Measurements from ENCODE around the gene ADCY3.

DNA sequence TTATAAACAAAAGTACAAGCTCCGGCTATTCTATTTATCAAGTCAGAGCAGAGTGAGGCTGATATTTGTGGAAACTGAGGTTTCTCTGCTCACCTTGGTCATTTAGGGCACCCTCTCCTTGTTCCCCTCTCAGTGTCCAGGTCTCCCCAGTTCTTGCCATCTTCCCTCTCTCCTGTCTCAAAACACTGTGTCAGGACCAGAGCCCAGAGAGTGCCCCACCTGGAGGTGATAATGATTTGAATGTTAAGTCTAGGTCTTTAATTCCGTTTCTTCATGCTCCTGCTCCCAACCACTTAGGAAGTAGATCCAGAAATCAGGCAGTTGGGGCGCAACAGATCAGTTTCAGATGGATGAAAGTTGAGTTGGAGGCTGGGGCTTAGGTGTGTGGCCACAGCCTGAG is 9.2 kb upstream of the ADCY3 start:
- TF ChIP-seq YY1 (IDR thresholded peaks at IDR 0.05; ENCODE audit: low read depth) (no peak), REST (IDR thresholded peaks at IDR 0.05; ENCODE audit: low read depth) (no peak), NFIC (IDR thresholded peaks at IDR 0.05) (no peak), FOXM1 (IDR thresholded peaks at IDR 0.05; ENCODE audit: borderline replicate concordance, low read depth) (no peak), TCF12 (IDR thresholded peaks at IDR 0.05; ENCODE audit: low read depth) (no peak), TEAD4 (IDR thresholded peaks at IDR 0.05) (no peak), USF1 (IDR thresholded peaks at IDR 0.05) (no peak), CREB1 (IDR thresholded peaks at IDR 0.05; ENCODE audit: low read depth) (no peak)
- TF ChIP-seq, protein P1, sequence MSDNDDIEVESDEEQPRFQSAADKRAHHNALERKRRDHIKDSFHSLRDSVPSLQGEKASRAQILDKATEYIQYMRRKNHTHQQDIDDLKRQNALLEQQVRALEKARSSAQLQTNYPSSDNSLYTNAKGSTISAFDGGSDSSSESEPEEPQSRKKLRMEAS (IDR thresholded peaks at IDR 0.05) = no peak
